Heart right ventricle (tissue), 16 donors: ENCODE results near the gene NPB. TPM values are rescaled to one million over a fixed set of nuclear protein-coding genes. Genes with fewer than 3 reads are reported as not detected.

Source experiments
- ATAC-seq, 8 donors: fragments of 200-7000 bp; cut with Tn5 transposase; one replicate each; pipeline ENCODE4 v1.9.1; 2020; ENCODE audit warnings: mild to moderate bottlenecking in 8 of 8, moderate library complexity in 8 of 8, moderate number of reproducible peaks in 1 of 8
- DNase-seq, 2 donors: peaks; one replicate each; pipeline ENCODE4 v3.0.0-alpha.2; 2020
- H3K27ac ChIP-seq, 10 donors: fragments of 200-600 bp; sonication (generic) in 2 of 10; one replicate each; pipeline versions ENCODE4 v1.5.0 to v1.8.0; 2020 to 2022; ENCODE audit warnings: mild to moderate bottlenecking in 3 of 10
- H3K27me3 ChIP-seq, 7 donors: fragments of 200-600 bp; one replicate each; pipeline ENCODE4 v1.8.0; 2021 to 2022; ENCODE audit warnings: mild to moderate bottlenecking in 2 of 7
- H3K36me3 ChIP-seq, 9 donors: fragments of 200-600 bp; sonication (generic) in 1 of 9; one replicate each; pipeline versions ENCODE4 v1.5.0 to v1.8.0; 2020 to 2022; ENCODE audit warnings: mild to moderate bottlenecking in 2 of 9
- H3K4me1 ChIP-seq, 9 donors: fragments of 200-600 bp; sonication (generic) in 1 of 9; one replicate each; pipeline versions ENCODE4 v1.5.0 to v1.8.0; 2020 to 2022; ENCODE audit warnings: mild to moderate bottlenecking in 4 of 9
- H3K4me3 ChIP-seq, 10 donors: fragments of 200-600 bp; sonication (generic) in 2 of 10; one replicate each; pipeline versions ENCODE4 v1.5.0 to v1.8.0; 2020 to 2022; ENCODE audit warnings: mild to moderate bottlenecking in 7 of 10, moderate library complexity in 2 of 10
- H3K9me3 ChIP-seq, 11 donors: fragments of 200-600 bp in 10 of 11; sonication (generic) in 2 of 11; one replicate each; pipeline versions ENCODE4 v1.5.0 to v1.8.0; 2013 to 2022; ENCODE audit warnings: mild to moderate bottlenecking in 2 of 11, control low read depth in 1 of 11, moderate library complexity in 1 of 11
- WGBS, 2 donors: extraction: QIAGEN DNeasy Blood & Tissue Kit; methylation state at CpG; one replicate each; pipeline ENCODE4 v1.1.7; 2013; ENCODE audit warnings: inconsistent platforms in 1 of 2; 5-methylcytosine and 5-hydroxymethylcytosine counted together
- intact Hi-C, 10 donors: fragments of 100-400 bp; cut with DNase I; formaldehyde crosslinking; loops; one replicate each; pipeline versions ENCODE4 v1.11.1 to v1.14.2; 2022
- polyA plus RNA-seq, 2 donors: library from polyadenylated mRNA; stranded (reverse); fragments of 200-250 nt; gene quantifications; one replicate each; pipeline ENCODE4 v1.2.3, GENCODE V29; 2013
- total RNA-seq, 10 donors: library from RNA; stranded (reverse); fragmentation: NEBNext Ultra II Directional in 3 of 10; extraction: Animal tissue kit (Norgen Biotek cat#: 25700) in 3 of 10; gene quantifications; one replicate each; pipeline versions ENCODE4 v1.2.1 to v1.2.4, GENCODE V29; 2021 to 2023
- TF ChIP-seq, protein P1 (sequence below), 9 donors: fragments of 200-600 bp; sonication (generic) in 2 of 9; IDR thresholded peaks; one replicate each; pipeline versions ENCODE4 v1.5.0 to v1.8.0; 2021 to 2022; ENCODE audit warnings: antibody characterized with exemption in 9 of 9, mild to moderate bottlenecking in 5 of 9, moderate library complexity in 1 of 9
- donor health status: Arrhythmogenic right ventricular cardiomyopathy.
- donor health status: ischemic (EF 13 %, LVEDD 7.1; RV severe dilation, severe dysfunction).
- donor health status: healthy with polysubstance abuse.
- donor health status: DM: no; HTN: yes; CAD: no.
- donor health status: DM: no; HTN: no; CAD: no.
- donor health status: ischemic (EF 25% LVEDD 6.9; RV normal size, moderate dysfunction).
- donor health status: ischemic (EF 25% LVEDD 5.7; RV mildly dilated, moderate dysfunction).
- donor health status: healthy.
- donor health status: DM: yes; HTN: yes; CAD: no.
- donor health status: Ischemic cardiomyopathy.
- donor health status: ischemic (EF 35%, LVEDD 5.7; RV mildly dilated, moderate dysfunction).
- donor health status: nonischemic (EF 11% LVEDD 7.7; RV severe dilation, severe dysfunction).
- donor health status: DM: yes; HTN: yes; CAD: no.
- donor health status: PGD.
- donor health status: ischemic (EF 29% LVEDD 5.4; RV normal size, mild dysfunction).
- donor health status: nonischemic (EF 23%, LVEDD 6.1; RV moderate dilation, normal function).

Gene NPB
- total and polyA plus RNA-seq, 12 donors = 0.13 to 0.83 (median 0.42) TPM

DNA sequence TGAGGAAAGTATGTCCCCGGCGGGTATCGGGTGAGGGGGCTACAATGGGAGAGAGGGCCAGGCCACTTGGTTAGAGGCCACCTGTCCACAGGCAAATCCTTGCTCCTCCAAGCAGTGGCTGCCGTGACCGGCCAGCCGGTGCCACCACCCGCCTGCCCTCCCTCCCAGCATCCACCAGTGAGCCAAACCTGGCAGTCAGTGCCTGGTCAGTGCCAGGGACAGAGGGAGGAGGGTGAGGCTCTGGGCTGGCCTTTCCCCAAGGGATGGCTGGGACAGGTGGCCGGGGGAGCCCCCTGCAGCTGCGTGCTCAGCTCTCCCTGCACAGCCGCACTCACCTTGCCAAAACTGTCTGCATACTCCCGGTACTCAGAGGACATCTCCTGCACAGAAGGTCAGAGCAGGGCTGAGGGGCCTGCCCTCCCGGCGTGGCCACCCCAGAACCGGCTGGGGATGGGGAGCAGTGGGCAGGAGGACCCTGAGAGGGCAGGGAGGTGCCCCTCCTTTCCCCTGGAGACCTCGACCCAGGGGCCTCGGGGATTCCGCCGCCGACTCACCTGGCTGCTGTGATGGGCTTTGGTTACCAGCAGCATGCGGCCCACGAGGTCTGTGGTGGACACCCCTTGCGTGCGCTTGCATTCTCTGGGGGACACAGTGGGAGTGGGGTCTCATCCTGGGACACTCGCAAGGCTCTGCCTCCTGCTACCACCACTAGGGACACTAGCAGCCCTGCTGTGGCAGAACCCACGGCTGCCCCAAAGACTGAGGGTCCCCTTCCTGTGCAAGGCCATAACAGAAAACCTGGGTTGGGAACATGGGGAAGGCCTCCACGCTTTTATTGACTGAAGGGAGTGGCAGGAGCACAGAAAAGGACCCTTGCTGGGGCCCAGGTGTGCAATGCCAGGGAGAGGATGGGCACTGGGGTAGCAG is 5.4 kb downstream of the NPB start:
- Histone ChIP-seq H3K4me1 (peaks cover 10 to 24% (median 22%) of the 10 kb centered on the region in 9 donors), H3K36me3 (peaks cover 0 to 50% (median 7%) of the 10 kb centered on the region in 9 donors), H3K27me3 (peaks cover 0 to 9% (median 0%) of the 10 kb centered on the region in 7 donors), H3K4me3 (no peak overlapping the region), H3K9me3 (no peaks in the 10 kb centered on the region), H3K27ac (no peak overlapping the region)
- DNase-seq = no peak
- no peak for ATAC-seq
- intact Hi-C loops = loop anchor here in 1 of 10 donors (5.0 kb wide), 1 partner anchor 760 kb away; no protein-coding TSS in a partner anchor
- WGBS, 2 donors = 93 to 95% methylated on average over 25 to 26 of the region's 26 CpGs
- TF ChIP-seq, protein P1, sequence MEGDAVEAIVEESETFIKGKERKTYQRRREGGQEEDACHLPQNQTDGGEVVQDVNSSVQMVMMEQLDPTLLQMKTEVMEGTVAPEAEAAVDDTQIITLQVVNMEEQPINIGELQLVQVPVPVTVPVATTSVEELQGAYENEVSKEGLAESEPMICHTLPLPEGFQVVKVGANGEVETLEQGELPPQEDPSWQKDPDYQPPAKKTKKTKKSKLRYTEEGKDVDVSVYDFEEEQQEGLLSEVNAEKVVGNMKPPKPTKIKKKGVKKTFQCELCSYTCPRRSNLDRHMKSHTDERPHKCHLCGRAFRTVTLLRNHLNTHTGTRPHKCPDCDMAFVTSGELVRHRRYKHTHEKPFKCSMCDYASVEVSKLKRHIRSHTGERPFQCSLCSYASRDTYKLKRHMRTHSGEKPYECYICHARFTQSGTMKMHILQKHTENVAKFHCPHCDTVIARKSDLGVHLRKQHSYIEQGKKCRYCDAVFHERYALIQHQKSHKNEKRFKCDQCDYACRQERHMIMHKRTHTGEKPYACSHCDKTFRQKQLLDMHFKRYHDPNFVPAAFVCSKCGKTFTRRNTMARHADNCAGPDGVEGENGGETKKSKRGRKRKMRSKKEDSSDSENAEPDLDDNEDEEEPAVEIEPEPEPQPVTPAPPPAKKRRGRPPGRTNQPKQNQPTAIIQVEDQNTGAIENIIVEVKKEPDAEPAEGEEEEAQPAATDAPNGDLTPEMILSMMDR (IDR thresholded peaks at IDR 0.05) = no peak

DNA sequence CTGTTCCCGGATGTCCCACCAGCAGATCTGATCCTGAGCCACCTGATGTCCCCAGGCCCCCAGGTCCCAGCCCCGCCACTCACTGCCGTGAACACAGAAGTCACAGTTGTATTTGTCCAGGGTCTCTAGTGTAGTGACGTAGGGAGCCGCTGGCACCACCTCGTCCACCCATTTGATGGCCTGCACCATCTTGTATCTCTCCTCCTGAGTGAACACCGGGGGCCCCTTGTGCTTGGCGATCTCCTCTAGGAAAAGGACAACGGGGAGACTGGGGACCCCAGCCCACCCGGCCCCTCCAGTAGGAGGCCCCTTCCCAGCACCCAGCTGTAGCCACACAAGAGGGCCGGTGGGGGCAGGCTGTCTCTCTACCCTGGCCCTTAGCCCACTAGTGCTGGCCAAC is 6.8 kb downstream of the NPB start:
- TF ChIP-seq, protein P1 (IDR thresholded peaks at IDR 0.05) = no peak
- Histone ChIP-seq H3K36me3 (peaks cover 0 to 62% (median 20%) of the 10 kb centered on the region in 9 donors), H3K4me1 (peaks cover 10 to 22% (median 17%) of the 10 kb centered on the region in 9 donors), H3K27ac (no peak overlapping the region), H3K27me3 (no peaks in the 10 kb centered on the region), H3K9me3 (no peaks in the 10 kb centered on the region), H3K4me3 (no peak overlapping the region)
- intact Hi-C loops = loop anchor here in 1 of 10 donors (5.0 kb wide), 1 partner anchor 759 kb away; no protein-coding TSS in a partner anchor
- peak in 1 of 2 donors; percentile 7 for DNase-seq
- ATAC-seq = no peak
- WGBS, 2 donors = 94% methylated on average over 11 of the region's 11 CpGs

DNA sequence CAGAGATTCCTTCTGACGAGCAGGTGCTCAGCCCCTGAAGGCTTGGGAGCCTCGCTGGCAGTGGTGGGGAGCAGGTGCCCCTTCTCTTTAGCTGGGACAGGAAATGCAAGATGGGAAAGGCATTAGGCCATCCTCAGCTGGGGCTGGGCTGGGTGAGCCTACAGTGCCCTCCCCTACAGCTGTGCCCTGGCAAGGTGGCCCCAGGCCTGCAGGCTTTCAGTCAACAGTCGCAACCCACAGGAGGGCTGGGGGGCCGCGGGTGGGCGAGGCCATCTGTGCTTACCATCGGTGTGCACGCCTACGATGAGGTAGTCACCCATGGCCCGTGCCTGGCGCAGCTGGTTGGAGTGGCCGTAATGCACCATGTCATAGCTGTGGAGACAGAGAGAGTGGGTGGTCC is 7.2 kb downstream of the NPB start:
- intact Hi-C loops = loop anchor here in 1 of 10 donors (5.0 kb wide), 1 partner anchor 758 kb away; no protein-coding TSS in a partner anchor
- ATAC-seq (no peak), DNase-seq (no peak)
- WGBS, 2 donors = 94 to 96% methylated on average over 12 of the region's 12 CpGs
- peaks cover 10 to 22% (median 17%) of the 10 kb centered on the region in 9 donors for H3K4me1 ChIP-seq
- H3K36me3 ChIP-seq = peaks cover 0 to 62% (median 24%) of the 10 kb centered on the region in 9 donors
- H3K27ac ChIP-seq = no peak overlapping the region
- H3K27me3 ChIP-seq = no peaks in the 10 kb centered on the region
- TF ChIP-seq, protein P1 (IDR thresholded peaks at IDR 0.05) = no peak
- no peak overlapping the region for H3K4me3 ChIP-seq
- no peaks in the 10 kb centered on the region for H3K9me3 ChIP-seq

DNA sequence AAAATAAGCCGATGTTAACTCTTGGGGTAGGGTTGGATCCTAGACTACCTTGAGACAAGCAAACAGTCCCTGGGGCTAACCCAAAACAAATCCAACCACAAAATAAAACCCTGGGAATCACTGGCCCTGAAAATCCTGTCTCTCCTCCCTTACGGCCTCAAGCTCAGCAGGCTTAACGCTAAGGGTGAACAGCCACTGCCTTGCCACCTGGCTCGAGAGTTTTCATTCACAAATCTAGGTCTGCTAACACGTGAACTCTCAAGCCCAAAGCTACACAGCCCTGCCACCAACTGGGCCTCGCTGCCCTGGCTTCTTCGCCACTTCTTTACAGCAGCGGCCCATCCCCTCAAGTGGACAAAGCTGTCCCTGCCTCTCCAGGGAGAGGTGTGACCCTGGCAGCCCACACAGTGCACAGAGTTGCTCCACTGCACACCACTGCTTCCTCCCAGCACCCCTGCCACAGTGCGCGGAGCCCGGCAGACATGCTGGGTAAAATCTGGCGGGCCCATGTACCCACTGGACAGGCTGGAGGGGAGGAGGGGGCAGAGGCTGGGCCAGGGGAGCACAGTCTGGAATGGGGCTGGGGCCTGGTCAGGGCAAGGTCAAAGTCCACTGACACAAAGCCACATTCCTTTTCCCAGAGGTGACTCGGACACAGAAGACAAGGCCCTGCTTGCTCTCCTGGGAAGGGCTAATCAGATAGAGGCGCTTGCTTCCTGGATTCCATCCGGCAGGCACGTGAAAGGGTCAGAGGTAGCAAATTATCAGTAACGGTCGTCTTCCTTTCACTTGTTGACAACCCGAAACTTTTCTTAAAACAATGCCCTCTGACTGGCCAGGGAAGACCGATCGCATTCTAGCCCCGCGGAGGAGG is 8.2 kb downstream of the NPB start:
- TF ChIP-seq, protein P1 (IDR thresholded peaks at IDR 0.05) = no peak
- intact Hi-C loops = loop anchor here in 1 of 10 donors (5.0 kb wide), 1 partner anchor 757 kb away; no protein-coding TSS in a partner anchor
- peak in 1 of 8 donors; percentile 13 for ATAC-seq
- peaks cover 0 to 65% (median 32%) of the 10 kb centered on the region in 9 donors for H3K36me3 ChIP-seq
- DNase-seq = no peak
- H3K27me3 ChIP-seq = no peaks in the 10 kb centered on the region
- 33 to 34% methylated on average over 23 of the region's 23 CpGs for WGBS, 2 donors
- peak overlapping the region in 9 of 10 donors; percentile 52 to 84 (median 70) for H3K27ac ChIP-seq
- H3K4me3 ChIP-seq = peak overlapping the region; percentile 37 to 99 (median 76)
- H3K9me3 ChIP-seq = no peaks in the 10 kb centered on the region
- H3K4me1 ChIP-seq = peaks cover 10 to 22% (median 17%) of the 10 kb centered on the region in 9 donors
